Omental fat pad (tissue), 4 donors: ENCODE results near the gene XCL1. TPM values are rescaled to one million over a fixed set of nuclear protein-coding genes. Genes with fewer than 3 reads are reported as not detected.

Experiments
- ATAC-seq: fragments of 150-250 bp; one replicate; pipeline ENCODE4 v1.9.1; 2016; ENCODE audit warnings: mild to moderate bottlenecking, moderate library complexity; ENCODE audit not compliant: low FRiP score
- DNase-seq: peaks from one replicate; pipeline ENCODE4 v3.0.0-alpha.2; 2019; ENCODE audit warnings: low spot score
- CTCF ChIP-seq, 3 donors: fragments of 450-650 bp; IDR thresholded peaks; one replicate each; pipeline ENCODE4 v1.5.1; 2016 to 2017; ENCODE audit warnings: antibody characterized with exemption in 3 of 3, mild to moderate bottlenecking in 3 of 3, moderate library complexity in 2 of 3
- total RNA-seq, 4 donors: library from RNA; depleted of rRNA; stranded (reverse); fragments of >200 nt; gene quantifications; one replicate each; pipeline ENCODE4 v1.1.0, GENCODE V29; 2016

The XCL1 gene
- total RNA-seq, 4 donors from 2014 or later, result 0.28 to 1.3 TPM; not detected in 2

- DNase-seq (no peak), ATAC-seq (no peak)
- TF ChIP-seq CTCF (IDR thresholded peaks at IDR 0.05), result no peak
Observed at GRCh38 chr1:168560370-168560769, 16.0 kb upstream of the XCL1 start.

DNA sequence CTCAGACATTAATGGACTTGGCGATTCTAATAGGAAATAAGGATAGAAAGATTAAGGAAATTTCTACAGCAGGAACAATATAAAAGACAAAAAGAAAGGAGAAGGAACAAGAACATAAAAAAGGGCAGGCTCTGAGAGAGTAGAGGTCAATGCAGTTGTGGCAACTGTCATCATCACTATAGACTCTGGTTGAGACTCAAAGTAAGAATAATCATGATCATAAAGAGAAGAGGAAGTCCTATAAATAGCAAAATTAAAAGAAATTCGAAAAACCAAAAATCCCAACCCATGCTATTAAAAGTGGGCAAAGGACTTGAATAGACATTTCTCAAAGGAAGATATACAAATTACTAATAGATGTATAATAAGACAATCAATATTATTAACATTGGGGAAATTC is 14.4 kb upstream of the XCL1 start:
- no peak for DNase-seq
- TF ChIP-seq CTCF (IDR thresholded peaks at IDR 0.05), result no peak
- ATAC-seq, result no peak

GRCh38 chr1:168565825-168566224 is 10.6 kb upstream of the XCL1 start:
- ATAC-seq, result no peak
- TF ChIP-seq CTCF (IDR thresholded peaks at IDR 0.05), result no peak

DNA sequence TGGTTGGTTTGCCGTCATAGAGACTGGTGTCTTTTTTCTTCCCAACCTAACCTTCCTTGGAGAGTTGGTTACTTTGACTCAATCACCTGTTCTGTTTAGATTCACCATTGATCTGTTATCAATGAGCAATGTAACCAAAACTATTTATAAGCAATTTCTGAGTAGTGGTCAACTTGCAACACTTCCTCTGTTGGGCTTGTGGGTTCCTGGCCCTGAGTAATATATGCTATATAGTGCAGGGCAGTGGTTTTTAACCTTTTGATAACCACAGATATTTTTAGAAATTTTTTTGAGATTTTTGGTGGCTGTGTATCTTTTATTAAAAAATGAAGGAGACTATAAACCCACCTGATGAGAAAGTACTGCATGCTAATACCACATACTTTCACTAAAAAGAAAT is 9.4 kb upstream of the XCL1 start:
- TF ChIP-seq CTCF (IDR thresholded peaks at IDR 0.05), result no peak
- ATAC-seq (no peak), DNase-seq (no peak)

More at GRCh38 chr1:168565825-168566224, 10.6 kb upstream of the XCL1 start:
- no peak for DNase-seq

GRCh38 chr1:168567568-168567967 is 8.8 kb upstream of the XCL1 start:
- no peak for TF ChIP-seq CTCF (IDR thresholded peaks at IDR 0.05)
- no peak for ATAC-seq
- DNase-seq, result no peak

DNA sequence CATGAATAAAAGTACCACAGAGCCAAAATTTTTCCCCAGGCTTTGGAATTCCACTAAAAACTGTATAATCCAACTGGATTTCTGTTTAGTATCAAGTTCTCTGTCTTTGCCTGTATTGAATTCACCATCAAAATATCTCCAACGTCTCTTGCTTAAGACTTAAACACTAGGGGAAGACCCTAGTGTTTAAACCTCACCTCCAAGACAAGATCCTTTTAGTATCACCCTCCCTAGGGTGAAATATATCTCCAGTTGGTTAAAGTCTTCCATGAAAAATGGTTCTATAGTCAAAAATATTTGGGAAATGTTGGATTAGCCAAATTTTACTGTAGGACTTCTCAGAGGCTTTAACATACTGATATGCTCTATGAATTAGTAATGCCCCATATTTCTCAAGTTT is 8.1 kb upstream of the XCL1 start:
- ATAC-seq (no peak), DNase-seq (no peak)
- no peak for TF ChIP-seq CTCF (IDR thresholded peaks at IDR 0.05)

GRCh38 chr1:168570652-168571051 is 5.8 kb upstream of the XCL1 start:
- ATAC-seq (no peak), DNase-seq (no peak)
- no peak for TF ChIP-seq CTCF (IDR thresholded peaks at IDR 0.05)
